ENCODE data around the gene METTL1. TPM values are rescaled to one million over a fixed set of nuclear protein-coding genes. Genes with fewer than 3 reads are reported as not detected.
A peak's percentile ranks its signal among the peaks of the same experiment; 100 is the strongest.

METTL1 gene
- total RNA-seq, 1 donor from 2014 or later: 10.6 TPM

DNA sequence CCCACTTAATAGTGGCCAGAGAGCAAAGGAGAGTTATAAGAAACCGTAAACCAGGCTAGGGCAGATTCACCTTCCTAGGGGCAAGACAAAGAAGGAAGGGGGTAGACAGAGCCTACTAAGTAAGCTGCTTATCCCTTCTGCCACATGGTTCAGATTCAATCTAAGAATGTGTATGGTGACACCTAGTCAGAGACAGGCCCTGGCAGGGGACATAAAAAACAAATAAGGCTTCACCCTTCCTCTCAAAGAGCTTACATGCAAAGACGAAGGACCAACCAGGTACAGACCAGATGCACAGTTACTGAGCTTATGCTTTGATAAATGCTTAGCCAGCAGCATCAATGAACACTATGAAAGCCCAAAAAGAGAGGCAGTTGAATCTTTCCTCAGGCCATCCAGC, 9.4 kb downstream of the METTL1 start:
- no peak overlapping the region for H3K27ac Mint-ChIP-seq (ENCODE audit: unreplicated experiment)
- H3K27me3 Mint-ChIP-seq (ENCODE audit: unreplicated experiment): peaks cover 29% of the 10 kb centered on the region
- H3K9me3 Mint-ChIP-seq (ENCODE audit: unreplicated experiment): no peaks in the 10 kb centered on the region
- H3K4me1 Mint-ChIP-seq (ENCODE audit: unreplicated experiment): peaks cover 23% of the 10 kb centered on the region
- TF ChIP-seq, protein P1, sequence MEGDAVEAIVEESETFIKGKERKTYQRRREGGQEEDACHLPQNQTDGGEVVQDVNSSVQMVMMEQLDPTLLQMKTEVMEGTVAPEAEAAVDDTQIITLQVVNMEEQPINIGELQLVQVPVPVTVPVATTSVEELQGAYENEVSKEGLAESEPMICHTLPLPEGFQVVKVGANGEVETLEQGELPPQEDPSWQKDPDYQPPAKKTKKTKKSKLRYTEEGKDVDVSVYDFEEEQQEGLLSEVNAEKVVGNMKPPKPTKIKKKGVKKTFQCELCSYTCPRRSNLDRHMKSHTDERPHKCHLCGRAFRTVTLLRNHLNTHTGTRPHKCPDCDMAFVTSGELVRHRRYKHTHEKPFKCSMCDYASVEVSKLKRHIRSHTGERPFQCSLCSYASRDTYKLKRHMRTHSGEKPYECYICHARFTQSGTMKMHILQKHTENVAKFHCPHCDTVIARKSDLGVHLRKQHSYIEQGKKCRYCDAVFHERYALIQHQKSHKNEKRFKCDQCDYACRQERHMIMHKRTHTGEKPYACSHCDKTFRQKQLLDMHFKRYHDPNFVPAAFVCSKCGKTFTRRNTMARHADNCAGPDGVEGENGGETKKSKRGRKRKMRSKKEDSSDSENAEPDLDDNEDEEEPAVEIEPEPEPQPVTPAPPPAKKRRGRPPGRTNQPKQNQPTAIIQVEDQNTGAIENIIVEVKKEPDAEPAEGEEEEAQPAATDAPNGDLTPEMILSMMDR (IDR thresholded peaks at IDR 0.05; ENCODE audit: unreplicated experiment): no peak
- DNase-seq (ENCODE audit: low spot score): no peak
- H3K4me3 Mint-ChIP-seq (ENCODE audit: unreplicated experiment): no peak overlapping the region
- H3K36me3 Mint-ChIP-seq (ENCODE audit: low read depth, unreplicated experiment): peaks cover 3% of the 10 kb centered on the region

- TF ChIP-seq, protein P1 (IDR thresholded peaks at IDR 0.05; ENCODE audit: unreplicated experiment): no peak
- peak overlapping the region; percentile 42 for H3K27ac Mint-ChIP-seq (ENCODE audit: unreplicated experiment)
Measured at GRCh38 chr12:57761391-57761998, 10.4 kb downstream of the METTL1 start.

GRCh38 chr12:57760347-57760982, 11.4 kb downstream of the METTL1 start:
- Mint-ChIP-seq H3K9me3 (ENCODE audit: unreplicated experiment) (no peaks in the 10 kb centered on the region), H3K4me3 (ENCODE audit: unreplicated experiment) (no peak overlapping the region), H3K36me3 (ENCODE audit: low read depth, unreplicated experiment) (peaks cover 11% of the 10 kb centered on the region), H3K27ac (ENCODE audit: unreplicated experiment) (no peak overlapping the region), H3K27me3 (ENCODE audit: unreplicated experiment) (peaks cover 34% of the 10 kb centered on the region), H3K4me1 (ENCODE audit: unreplicated experiment) (peaks cover 21% of the 10 kb centered on the region)
- TF ChIP-seq, protein P1 (IDR thresholded peaks at IDR 0.05; ENCODE audit: unreplicated experiment): no peak
- DNase-seq (ENCODE audit: low spot score): peak; percentile 46

More at GRCh38 chr12:57761391-57761998, 10.4 kb downstream of the METTL1 start:
- DNase-seq (ENCODE audit: low spot score): no peak
- peak overlapping the region; percentile 59 for H3K4me3 Mint-ChIP-seq (ENCODE audit: unreplicated experiment)
- peaks cover 22% of the 10 kb centered on the region for H3K4me1 Mint-ChIP-seq (ENCODE audit: unreplicated experiment)
- peaks cover 32% of the 10 kb centered on the region for H3K27me3 Mint-ChIP-seq (ENCODE audit: unreplicated experiment)
- H3K36me3 Mint-ChIP-seq (ENCODE audit: low read depth, unreplicated experiment): peaks cover 6% of the 10 kb centered on the region
- H3K9me3 Mint-ChIP-seq (ENCODE audit: unreplicated experiment): no peaks in the 10 kb centered on the region

- DNase-seq (ENCODE audit: low spot score): no peak
- TF ChIP-seq, protein P1 (IDR thresholded peaks at IDR 0.05; ENCODE audit: unreplicated experiment): peak; percentile 30
- no peaks in the 10 kb centered on the region for H3K9me3 Mint-ChIP-seq (ENCODE audit: unreplicated experiment)
- H3K36me3 Mint-ChIP-seq (ENCODE audit: low read depth, unreplicated experiment): peaks cover 13% of the 10 kb centered on the region
- peaks cover 19% of the 10 kb centered on the region for H3K4me1 Mint-ChIP-seq (ENCODE audit: unreplicated experiment)
- peaks cover 30% of the 10 kb centered on the region for H3K27me3 Mint-ChIP-seq (ENCODE audit: unreplicated experiment)
- peak overlapping the region; percentile 13 for H3K4me3 Mint-ChIP-seq (ENCODE audit: unreplicated experiment)
- no peak overlapping the region for H3K27ac Mint-ChIP-seq (ENCODE audit: unreplicated experiment)
Measured at GRCh38 chr12:57759360-57759980, 12.4 kb downstream of the METTL1 start.

Data from endothelial cell (in vitro differentiated cells).